IMR-90 (cell line): ENCODE data around the gene GPR176. TPM values are rescaled to one million over a fixed set of nuclear protein-coding genes. Genes with fewer than 3 reads are reported as not detected.

Source experiments
- ATAC-seq: fragments of 200-7000 bp; cut with Tn5 transposase; 2 replicates; pipeline ENCODE4 v1.9.1; 2020; ENCODE audit warnings: low read depth, mild to moderate bottlenecking, moderate library complexity
- BruUV-seq: library from RNA; stranded (reverse); fragments of 400-500 nt; replicated peaks from 2 replicates; lab custom pipeline; 2021; lab: Mats Ljungman, UMichigan
- CTCF ChIA-PET: fragments of 300-600 bp; formaldehyde crosslinking; extraction: SDS; loops from one replicate; lab custom pipeline; 2021; ENCODE audit warnings: antibody characterized with exemption; lab: Yijun Ruan, JAX
- POLR2A ChIA-PET: fragments of 300-600 bp; sonication (Branson Sonifier 250); formaldehyde crosslinking; loops from one replicate; lab custom pipeline; 2022; ENCODE audit warnings: antibody characterized with exemption; ENCODE audit not compliant: unreplicated experiment; lab: Charles Lee
- DNase-seq: peaks from one replicate; pipeline ENCODE4 v3.0.0; 2013
- H2AFZ ChIP-seq: replicated peaks from 2 replicates; pipeline ENCODE3; 2013; ENCODE audit warnings: low read length, mild to moderate bottlenecking; ENCODE audit not compliant: poor library complexity
- H2AK5ac ChIP-seq: 2 replicates; pipeline ENCODE4 v1.6.1; 2013; ENCODE audit warnings: low read depth, low read length, inconsistent platforms
- H2AK9ac ChIP-seq: replicated peaks from 2 replicates; pipeline ENCODE3; 2013; ENCODE audit warnings: mild to moderate bottlenecking, low read depth, low read length, moderate library complexity; ENCODE audit not compliant: poor library complexity
- H2BK120ac ChIP-seq: 2 replicates; pipeline ENCODE4 v1.6.1; 2013; ENCODE audit warnings: low read depth, low read length, inconsistent platforms
- H2BK15ac ChIP-seq: 3 replicates; pipeline ENCODE4 v1.6.1; 2013; ENCODE audit warnings: low read depth, low read length, inconsistent platforms
- H2BK20ac ChIP-seq: 2 replicates; pipeline ENCODE4 v1.6.1; 2013; ENCODE audit warnings: low read depth, mild to moderate bottlenecking, inconsistent platforms, low read length, moderate library complexity
- H2BK5ac ChIP-seq: 2 replicates; pipeline ENCODE4 v1.6.1; 2013; ENCODE audit warnings: mild to moderate bottlenecking, low read depth, low read length, inconsistent platforms; ENCODE audit not compliant: poor library complexity, severe bottlenecking
- H3K14ac ChIP-seq: replicated peaks from 2 replicates; pipeline ENCODE4 v1.6.1; 2013; ENCODE audit warnings: low read depth, low read length, inconsistent platforms
- H3K18ac ChIP-seq: 2 replicates; pipeline ENCODE4 v1.6.1; 2013; ENCODE audit warnings: low read depth, low read length, control low read depth
- H3K23ac ChIP-seq: 2 replicates; pipeline ENCODE4 v1.6.1; 2013; ENCODE audit warnings: low read depth, low read length, inconsistent platforms
- H3K27ac ChIP-seq: 2 replicates; pipeline ENCODE4 v1.5.1; 2013; ENCODE audit warnings: mild to moderate bottlenecking, control low read depth, low read length; ENCODE audit not compliant: insufficient read depth
- H3K27me3 ChIP-seq: 2 replicates; pipeline ENCODE4 v1.6.1; 2013; ENCODE audit warnings: low read length; ENCODE audit not compliant: control insufficient read depth, insufficient read depth
- H3K36me3 ChIP-seq: 2 replicates; pipeline ENCODE4 v1.6.1; 2013; ENCODE audit warnings: low read length, mixed read lengths; ENCODE audit not compliant: control insufficient read depth, insufficient read depth
- H3K4ac ChIP-seq: 2 replicates; pipeline ENCODE4 v1.6.1; 2013; ENCODE audit warnings: low read depth, low read length, inconsistent platforms
- H3K4me1 ChIP-seq: 2 replicates; pipeline ENCODE4 v1.6.1; 2013; ENCODE audit warnings: low read length, mixed read lengths; ENCODE audit not compliant: control insufficient read depth, insufficient read depth
- H3K4me2 ChIP-seq: 2 replicates; pipeline ENCODE4 v1.6.1; 2013; ENCODE audit warnings: low read depth, mild to moderate bottlenecking, control low read depth, low read length, moderate library complexity
- H3K4me3 ChIP-seq: 2 replicates; pipeline ENCODE4 v1.5.1; 2013; ENCODE audit warnings: low read depth, mild to moderate bottlenecking, control low read depth, low read length, moderate library complexity; ENCODE audit not compliant: insufficient read depth
- H3K56ac ChIP-seq: 2 replicates; pipeline ENCODE4 v1.6.1; 2013; ENCODE audit warnings: low read length, inconsistent platforms; ENCODE audit not compliant: insufficient read depth; ENCODE audit errors: extremely low read depth
- H3K79me1 ChIP-seq, 2 experiments: 2 replicates each; pipeline ENCODE4 v1.6.1; 2013; ENCODE audit warnings: low read length in 2 of 2, inconsistent platforms in 1 of 2, low read depth in 1 of 2
- H3K9ac ChIP-seq: 2 replicates; pipeline ENCODE4 v1.6.1; 2013; ENCODE audit warnings: low read depth, low read length, control low read depth
- H3K9me1 ChIP-seq: 2 replicates; pipeline ENCODE4 v1.6.1; 2013; ENCODE audit warnings: low read length, inconsistent platforms; ENCODE audit not compliant: insufficient read depth
- H3K9me3 ChIP-seq: 2 replicates; pipeline ENCODE4 v1.6.1; 2013; ENCODE audit warnings: low read length; ENCODE audit not compliant: control insufficient read depth, insufficient read depth
- H4K20me1 ChIP-seq: 2 replicates; pipeline ENCODE4 v1.6.1; 2013; ENCODE audit warnings: low read length, inconsistent platforms; ENCODE audit not compliant: insufficient read depth
- H4K5ac ChIP-seq: 2 replicates; pipeline ENCODE4 v1.6.1; 2013; ENCODE audit warnings: mild to moderate bottlenecking, low read depth, low read length, control low read depth
- H4K8ac ChIP-seq, 2 experiments: 2 replicates each; pipeline ENCODE4 v1.6.1; 2013; ENCODE audit warnings: low read depth in 2 of 2, low read length in 2 of 2, control low read depth in 1 of 2, inconsistent platforms in 1 of 2
- H4K91ac ChIP-seq: 2 replicates; pipeline ENCODE4 v1.6.1; 2013; ENCODE audit warnings: low read depth, low read length, inconsistent platforms; ENCODE audit not compliant: insufficient read depth
- BHLHE40 ChIP-seq: fragments of 150-350 bp; IDR thresholded peaks from 2 replicates; pipeline ENCODE4 v1.6.1; 2016; ENCODE audit warnings: mild to moderate bottlenecking, low read depth, low read length
- MXI1 ChIP-seq: IDR thresholded peaks from 2 replicates; pipeline ENCODE4 v1.6.1; 2012; ENCODE audit warnings: low read depth, mild to moderate bottlenecking, low read length, moderate library complexity, borderline replicate concordance
- WGBS, 2 experiments: methylation state at CpG; one replicate each; pipeline versions ENCODE4 v1.1.5 to v1.1.7; 2013; ENCODE audit warnings: missing lambda C conversion rate in 2 of 2; ENCODE audit not compliant: insufficient read length in 1 of 2; ENCODE audit errors: extremely low coverage in 2 of 2; 5-methylcytosine and 5-hydroxymethylcytosine counted together
- dilution Hi-C: fragments of 300-500 bp; cut with HindIII; formaldehyde crosslinking; loops from one replicate; pipeline ENCODE4 v1.14.3; 2018; ENCODE audit warnings: low sequenced_read_pairs; ENCODE audit not compliant: unreplicated experiment
- in situ Hi-C: fragments of 300-500 bp; cut with MboI; formaldehyde crosslinking; loops from 3 replicates; pipeline ENCODE4 v1.14.3; 2019; ENCODE audit warnings: low sequenced_read_pairs, inconsistent platforms, mixed read lengths
- intact Hi-C: fragments of 100-400 bp; cut with micrococcal nuclease; formaldehyde crosslinking; loops from 2 replicates; pipeline ENCODE4 v1.10.0; 2022
- polyA plus RNA-seq, 3 experiments: library from polyadenylated mRNA; depleted of rRNA; stranded (reverse); fragments of >200 nt; gene quantifications; 2 replicates each; pipeline ENCODE4 v1.2.3, GENCODE V29; 2012; ENCODE audit warnings: low replicate concordance in 1 of 3
- total RNA-seq: library from RNA; depleted of rRNA; stranded (reverse); fragments of >200 nt; gene quantifications from 2 replicates; pipeline ENCODE4 v1.2.3, GENCODE V29; 2012

GPR176 gene
- total and polyA plus RNA-seq, 2 of the 4 experiments (the other 2 are of a cell fraction), result 114 to 246 TPM

DNA sequence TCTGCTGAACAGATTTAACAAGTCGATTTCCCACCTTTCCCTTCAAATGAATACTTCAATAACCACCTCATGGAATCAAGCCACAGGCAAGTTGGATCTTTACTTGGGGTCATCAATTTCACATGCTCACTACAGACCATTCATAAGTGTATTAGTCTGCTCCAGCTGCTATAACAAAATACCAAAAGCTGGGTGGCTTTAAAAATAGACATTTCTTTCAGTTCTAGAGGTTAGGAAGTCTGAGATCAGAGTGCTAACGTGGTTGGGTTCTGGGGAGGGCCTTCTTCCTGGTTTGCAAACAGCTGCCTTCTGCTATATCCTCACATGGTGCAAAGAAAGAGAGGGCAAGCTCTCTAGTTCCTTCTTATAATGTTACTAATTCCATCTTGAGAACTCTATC, 5.1 kb downstream of the GPR176 start:
- Histone ChIP-seq H4K8ac (no peak overlapping the region), H2BK120ac (no peak overlapping the region), H3K4me3 (no peak overlapping the region), H3K4me1 (peaks cover 2% of the 10 kb centered on the region; the same call in 1 of the 2 replicates), H4K91ac (no peak overlapping the region), H2BK20ac (no peak overlapping the region), H3K9me1 (peaks cover 9% of the 10 kb centered on the region; the same call in 1 of the 2 replicates), H3K9ac (no peak overlapping the region), H4K20me1 (peaks cover 43% of the 10 kb centered on the region; the same call in 1 of the 2 replicates), H2AFZ (no peak overlapping the region), H3K79me1 (peaks cover 0 to 36% of the 10 kb centered on the region in 2 experiments; a peak in 2 of 4 replicates), H3K27ac (no peak overlapping the region), H2BK5ac (no peak overlapping the region), H3K14ac (no peak overlapping the region), H2AK9ac (no peak overlapping the region), H3K56ac (no peak overlapping the region), H2AK5ac (no peak overlapping the region), H3K4ac (no peak overlapping the region), H3K9me3 (no peaks in the 10 kb centered on the region), H4K5ac (no peak overlapping the region), H3K18ac (no peak overlapping the region), H3K23ac (peak overlapping the region; percentile 38; the same call in 1 of the 2 replicates), H2BK15ac (no peak overlapping the region), H3K36me3 (no peaks in the 10 kb centered on the region), H3K27me3 (no peaks in the 10 kb centered on the region), H3K4me2 (no peak overlapping the region)
- in situ Hi-C loops (no loop called here), intact Hi-C loops (no loop called here), dilution Hi-C loops (no loop called here)
- POLR2A ChIA-PET, result no interaction called here
- CTCF ChIA-PET, result interaction anchor here (0.6 to 1.4 kb wide), 2 partner anchors 25 to 185 kb away, joined by 3 read pairs; no protein-coding TSS in a partner anchor
- TF ChIP-seq MXI1, result no peak
- TF ChIP-seq BHLHE40, result no peak
- BruUV-seq, result no TSS peak
- DNase-seq (no peak), ATAC-seq (no peak)
- WGBS, 2 experiments, result no CpG with 5 or more reads among the region's 2 CpGs
